ENCODE measurements around the gene ZBP1. TPM values are rescaled to one million over a fixed set of nuclear protein-coding genes. Genes with fewer than 3 reads are reported as not detected.
A peak's percentile ranks its signal among the peaks of the same experiment; 100 is the strongest.

The ZBP1 gene
- total RNA-seq, 1 experiment from 2014 or later, result not detected

DNA sequence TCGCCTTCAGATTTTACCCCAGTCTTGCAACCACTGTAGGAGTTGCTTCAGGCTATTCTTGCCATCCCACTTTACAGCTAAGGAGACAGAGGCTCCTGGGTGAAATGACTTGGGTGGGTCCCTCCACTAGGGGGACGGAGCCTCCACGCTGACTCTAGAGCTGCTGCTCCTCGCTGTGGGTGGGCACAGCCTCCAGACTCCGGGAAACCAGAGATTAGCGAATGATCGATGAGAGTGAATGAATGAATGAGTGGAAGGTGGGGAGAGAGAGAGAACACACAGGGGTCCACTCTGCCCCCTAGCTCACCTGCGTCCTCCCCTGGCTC lies 10.4 kb downstream of the ZBP1 start:
- H3K9me3 Mint-ChIP-seq (ENCODE audit: unreplicated experiment), result no peaks in the 10 kb centered on the region
- H3K4me1 Mint-ChIP-seq (ENCODE audit: low read depth, unreplicated experiment), result no peaks in the 10 kb centered on the region
- intact Hi-C loops (cut with micrococcal nuclease; ENCODE audit: unreplicated experiment), result no loop called here
- no peak overlapping the region for H3K27ac Mint-ChIP-seq (ENCODE audit: unreplicated experiment)
- ChIA-PET CTCF (interaction anchor here (0.5 kb wide), 1 partner anchor 73 kb away, joined by 3 read pairs; no protein-coding TSS in a partner anchor), POLR2A (no interaction called here)
- Histone ChIP-seq H3K9me3 (no peaks in the 10 kb centered on the region), H3K36me3 (ENCODE audit: control insufficient read depth, insufficient read depth, low read length) (no peaks in the 10 kb centered on the region), H3K27me3 (replicated peaks; ENCODE audit: control insufficient read depth, insufficient read depth, low read length) (no peaks in the 10 kb centered on the region), H3K4me1 (no peaks in the 10 kb centered on the region), H3K4me3 (ENCODE audit: low read depth, low read length) (no peak overlapping the region)
- BruUV-seq (replicated peaks), result no TSS peak
- no peak for DNase-seq
- TF ChIP-seq, protein P1, sequence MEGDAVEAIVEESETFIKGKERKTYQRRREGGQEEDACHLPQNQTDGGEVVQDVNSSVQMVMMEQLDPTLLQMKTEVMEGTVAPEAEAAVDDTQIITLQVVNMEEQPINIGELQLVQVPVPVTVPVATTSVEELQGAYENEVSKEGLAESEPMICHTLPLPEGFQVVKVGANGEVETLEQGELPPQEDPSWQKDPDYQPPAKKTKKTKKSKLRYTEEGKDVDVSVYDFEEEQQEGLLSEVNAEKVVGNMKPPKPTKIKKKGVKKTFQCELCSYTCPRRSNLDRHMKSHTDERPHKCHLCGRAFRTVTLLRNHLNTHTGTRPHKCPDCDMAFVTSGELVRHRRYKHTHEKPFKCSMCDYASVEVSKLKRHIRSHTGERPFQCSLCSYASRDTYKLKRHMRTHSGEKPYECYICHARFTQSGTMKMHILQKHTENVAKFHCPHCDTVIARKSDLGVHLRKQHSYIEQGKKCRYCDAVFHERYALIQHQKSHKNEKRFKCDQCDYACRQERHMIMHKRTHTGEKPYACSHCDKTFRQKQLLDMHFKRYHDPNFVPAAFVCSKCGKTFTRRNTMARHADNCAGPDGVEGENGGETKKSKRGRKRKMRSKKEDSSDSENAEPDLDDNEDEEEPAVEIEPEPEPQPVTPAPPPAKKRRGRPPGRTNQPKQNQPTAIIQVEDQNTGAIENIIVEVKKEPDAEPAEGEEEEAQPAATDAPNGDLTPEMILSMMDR (IDR thresholded peaks at IDR 0.05; ENCODE audit: insufficient read depth in 1 of 2, low read depth in 1 of 2, low read length in 1 of 2, severe bottlenecking in 1 of 2, unreplicated experiment in 1 of 2), result peak; percentile 20 to 24
- H3K27me3 Mint-ChIP-seq (ENCODE audit: insufficient read depth, unreplicated experiment), result peaks cover 28% of the 10 kb centered on the region
- H3K4me3 Mint-ChIP-seq (ENCODE audit: unreplicated experiment), result no peak overlapping the region
- no peaks in the 10 kb centered on the region for H3K36me3 Mint-ChIP-seq (ENCODE audit: insufficient read depth, unreplicated experiment)

GRCh38 chr20:57609086-57609841 lies 11.0 kb downstream of the ZBP1 start:
- CTCF ChIA-PET, result interaction anchor here (0.6 to 0.8 kb wide), 2 partner anchors 10 to 601 kb away, joined by 3 read pairs; no protein-coding TSS in a partner anchor
- intact Hi-C loops (cut with micrococcal nuclease; ENCODE audit: unreplicated experiment), result no loop called here
- POLR2A ChIA-PET, result no interaction called here
- BruUV-seq (replicated peaks), result no TSS peak
- H3K4me3 ChIP-seq (ENCODE audit: low read depth, low read length), result no peak overlapping the region
- Mint-ChIP-seq H3K36me3 (ENCODE audit: insufficient read depth, unreplicated experiment) (no peaks in the 10 kb centered on the region), H3K27ac (ENCODE audit: unreplicated experiment) (no peak overlapping the region), H3K27me3 (ENCODE audit: insufficient read depth, unreplicated experiment) (peaks cover 29% of the 10 kb centered on the region), H3K9me3 (ENCODE audit: unreplicated experiment) (no peaks in the 10 kb centered on the region), H3K4me1 (ENCODE audit: low read depth, unreplicated experiment) (no peaks in the 10 kb centered on the region), H3K4me3 (ENCODE audit: unreplicated experiment) (no peak overlapping the region)
- DNase-seq, result no peak
- no peaks in the 10 kb centered on the region for H3K9me3 ChIP-seq
- H3K27me3 ChIP-seq (replicated peaks; ENCODE audit: control insufficient read depth, insufficient read depth, low read length), result no peaks in the 10 kb centered on the region
- H3K4me1 ChIP-seq, result no peaks in the 10 kb centered on the region
- TF ChIP-seq, protein P1 (IDR thresholded peaks at IDR 0.05; ENCODE audit: insufficient read depth in 1 of 2, low read depth in 1 of 2, low read length in 1 of 2, severe bottlenecking in 1 of 2, unreplicated experiment in 1 of 2), result no peak
- no peaks in the 10 kb centered on the region for H3K36me3 ChIP-seq (ENCODE audit: control insufficient read depth, insufficient read depth, low read length)

GRCh38 chr20:57608516-57608915 lies 11.7 kb downstream of the ZBP1 start:
- Mint-ChIP-seq H3K9me3 (ENCODE audit: unreplicated experiment) (no peaks in the 10 kb centered on the region), H3K4me1 (ENCODE audit: low read depth, unreplicated experiment) (no peaks in the 10 kb centered on the region), H3K27ac (ENCODE audit: unreplicated experiment) (no peak overlapping the region), H3K4me3 (ENCODE audit: unreplicated experiment) (no peak overlapping the region), H3K36me3 (ENCODE audit: insufficient read depth, unreplicated experiment) (no peaks in the 10 kb centered on the region), H3K27me3 (ENCODE audit: insufficient read depth, unreplicated experiment) (peaks cover 29% of the 10 kb centered on the region)
- POLR2A ChIA-PET, result no interaction called here
- no peaks in the 10 kb centered on the region for H3K9me3 ChIP-seq
- H3K36me3 ChIP-seq (ENCODE audit: control insufficient read depth, insufficient read depth, low read length), result no peaks in the 10 kb centered on the region
- H3K27me3 ChIP-seq (replicated peaks; ENCODE audit: control insufficient read depth, insufficient read depth, low read length), result no peaks in the 10 kb centered on the region
- intact Hi-C loops (cut with micrococcal nuclease; ENCODE audit: unreplicated experiment), result no loop called here
- no peak overlapping the region for H3K4me3 ChIP-seq (ENCODE audit: low read depth, low read length)
- TF ChIP-seq, protein P1 (IDR thresholded peaks at IDR 0.05; ENCODE audit: insufficient read depth in 1 of 2, low read depth in 1 of 2, low read length in 1 of 2, severe bottlenecking in 1 of 2, unreplicated experiment in 1 of 2), result no peak
- CTCF ChIA-PET, result interaction anchor here (0.6 to 0.8 kb wide), 2 partner anchors 11 to 602 kb away, joined by 3 read pairs; no protein-coding TSS in a partner anchor
- no TSS peak for BruUV-seq (replicated peaks)
- DNase-seq, result no peak
- no peaks in the 10 kb centered on the region for H3K4me1 ChIP-seq
